DND-41 (cell line): ENCODE results near the gene CHD6.

Source experiments
- ATAC-seq: fragments of 200-7000 bp; cut with Tn5 transposase; 3 replicates; pipeline ENCODE4 v1.9.1; 2021; ENCODE audit warnings: low read depth; ENCODE audit not compliant: insufficient read depth
- DNase-seq: peaks from one replicate; pipeline ENCODE4 v3.0.0-alpha.2; 2020
- H2AFZ ChIP-seq: 2 replicates; pipeline ENCODE4 v1.6.0; 2012; ENCODE audit warnings: low read depth, low read length
- H3K27ac ChIP-seq: 2 replicates; pipeline ENCODE4 v1.5.1; 2012; ENCODE audit warnings: low read length, inconsistent platforms
- H3K27me3 ChIP-seq: fragments of 200-600 bp; sonication (generic); 2 replicates; pipeline ENCODE4 v1.6.0; 2012; ENCODE audit warnings: low read length, mild to moderate bottlenecking, inconsistent platforms; ENCODE audit not compliant: insufficient read depth, poor library complexity
- H3K36me3 ChIP-seq: 2 replicates; pipeline ENCODE4 v1.5.1; 2012; ENCODE audit warnings: low read length, inconsistent platforms; ENCODE audit not compliant: insufficient read depth
- H3K4me1 ChIP-seq: 2 replicates; pipeline ENCODE4 v1.5.1; 2012; ENCODE audit warnings: mild to moderate bottlenecking, low read length; ENCODE audit not compliant: insufficient read depth
- H3K4me2 ChIP-seq: 2 replicates; pipeline ENCODE4 v1.6.0; 2012; ENCODE audit warnings: mild to moderate bottlenecking, moderate library complexity, low read length, inconsistent platforms; ENCODE audit not compliant: insufficient read depth
- H3K4me3 ChIP-seq, 2 experiments: fragments of 200-600 bp in 1 of 2; shearing (Covaris generic) in 1 of 2; 2 replicates each; pipeline ENCODE4 v1.5.1; 2012 to 2016; ENCODE audit warnings: inconsistent platforms in 2 of 2, low read length in 2 of 2, mild to moderate bottlenecking in 2 of 2, low read depth in 1 of 2, moderate library complexity in 1 of 2
- H3K79me2 ChIP-seq: 2 replicates; pipeline ENCODE4 v1.6.0; 2012; ENCODE audit warnings: low read length, inconsistent platforms; ENCODE audit not compliant: insufficient read depth
- H3K9ac ChIP-seq: 2 replicates; pipeline ENCODE4 v1.6.0; 2012; ENCODE audit warnings: low read depth, mild to moderate bottlenecking, inconsistent platforms, low read length, moderate library complexity
- H3K9me3 ChIP-seq: 2 replicates; pipeline ENCODE4 v1.5.1; 2012; ENCODE audit warnings: low read length, moderate library complexity, mild to moderate bottlenecking, inconsistent platforms; ENCODE audit not compliant: insufficient read depth, severe bottlenecking
- H4K20me1 ChIP-seq: 2 replicates; pipeline ENCODE4 v1.6.0; 2012; ENCODE audit warnings: low read length; ENCODE audit not compliant: insufficient read depth
- CTCF ChIP-seq: IDR thresholded peaks from 2 replicates; pipeline ENCODE4 v1.5.1; 2012; ENCODE audit warnings: borderline replicate concordance, low read length, moderate library complexity, mild to moderate bottlenecking; ENCODE audit not compliant: poor library complexity, severe bottlenecking; ENCODE audit errors: extremely low read depth
- EZH2 ChIP-seq: IDR thresholded peaks from 3 replicates; pipeline ENCODE4 v1.6.1; 2012; ENCODE audit warnings: borderline replicate concordance, low read depth, mild to moderate bottlenecking, moderate library complexity, low read length, inconsistent platforms; ENCODE audit not compliant: severe bottlenecking

Gene CHD6

GRCh38 chr20:41638456-41638855 lies 20.3 kb upstream of the CHD6 start:
- TF ChIP-seq EZH2: no peak
- no peak for TF ChIP-seq CTCF
- H3K27ac ChIP-seq: no peak overlapping the region
- no peaks in the 10 kb centered on the region for H3K4me1 ChIP-seq
- peaks cover 30% of the 10 kb centered on the region for H3K27me3 ChIP-seq
- no peaks in the 10 kb centered on the region for H3K36me3 ChIP-seq
- no peaks in the 10 kb centered on the region for H3K9me3 ChIP-seq
- H3K9ac ChIP-seq: no peak overlapping the region
- no peak overlapping the region for H2AFZ ChIP-seq
- H3K4me3 ChIP-seq: no peak overlapping the region
- H3K79me2 ChIP-seq: no peaks in the 10 kb centered on the region
- no peaks in the 10 kb centered on the region for H4K20me1 ChIP-seq
- DNase-seq (no peak), ATAC-seq (no peak)
- H3K4me2 ChIP-seq: no peak overlapping the region

- TF ChIP-seq CTCF (no peak), EZH2 (no peak)
- no peaks in the 10 kb centered on the region for H4K20me1 ChIP-seq
These were observed 17.0 kb upstream of the CHD6 start for GRCh38 chr20:41635158-41635557.

GRCh38 chr20:41632896-41633295 lies 14.7 kb upstream of the CHD6 start:
- no peak for TF ChIP-seq CTCF
- TF ChIP-seq EZH2: no peak
- ATAC-seq (no peak), DNase-seq (no peak)
- Histone ChIP-seq H3K79me2 (no peaks in the 10 kb centered on the region), H3K9ac (no peak overlapping the region), H3K9me3 (no peaks in the 10 kb centered on the region), H3K4me2 (no peak overlapping the region), H2AFZ (no peak overlapping the region), H3K4me3 (no peak overlapping the region), H3K27ac (no peak overlapping the region), H4K20me1 (no peaks in the 10 kb centered on the region), H3K27me3 (peaks cover 7% of the 10 kb centered on the region), H3K4me1 (no peaks in the 10 kb centered on the region), H3K36me3 (no peaks in the 10 kb centered on the region)

More at GRCh38 chr20:41635158-41635557, 17.0 kb upstream of the CHD6 start:
- no peak for DNase-seq
- no peaks in the 10 kb centered on the region for H3K79me2 ChIP-seq
- H2AFZ ChIP-seq: no peak overlapping the region
- H3K9me3 ChIP-seq: no peaks in the 10 kb centered on the region
- no peak overlapping the region for H3K27ac ChIP-seq
- no peaks in the 10 kb centered on the region for H3K36me3 ChIP-seq
- H3K27me3 ChIP-seq: peaks cover 10% of the 10 kb centered on the region
- no peak overlapping the region for H3K9ac ChIP-seq
- no peak overlapping the region for H3K4me3 ChIP-seq
- H3K4me1 ChIP-seq: no peaks in the 10 kb centered on the region
- ATAC-seq: no peak
- no peak overlapping the region for H3K4me2 ChIP-seq

- Histone ChIP-seq H4K20me1 (no peaks in the 10 kb centered on the region), H3K36me3 (no peaks in the 10 kb centered on the region), H3K4me3 (no peak overlapping the region), H3K9ac (no peak overlapping the region), H2AFZ (no peak overlapping the region), H3K27ac (no peak overlapping the region), H3K79me2 (no peaks in the 10 kb centered on the region), H3K4me1 (no peaks in the 10 kb centered on the region), H3K27me3 (peaks cover 3% of the 10 kb centered on the region), H3K4me2 (no peak overlapping the region), H3K9me3 (no peaks in the 10 kb centered on the region)
- no peak for ATAC-seq
- DNase-seq: no peak
- TF ChIP-seq EZH2 (no peak), CTCF (no peak)
These were observed 13.6 kb upstream of the CHD6 start for GRCh38 chr20:41631826-41632225.
